NCI-H1436 (cell line): Measurements from ENCODE around the gene ST6GALNAC2.

Experiments used
- DNase-seq: peaks from one replicate; lab custom pipeline; 2025; lab: John Stamatoyannopoulos, UW

Gene ST6GALNAC2

GRCh38 chr17:76599694-76600460 lies 14.2 kb upstream of the ST6GALNAC2 start:
- no peak for DNase-seq

GRCh38 chr17:76598004-76598439 lies 12.4 kb upstream of the ST6GALNAC2 start:
- DNase-seq: peak; percentile 74

GRCh38 chr17:76597156-76598003 lies 11.7 kb upstream of the ST6GALNAC2 start:
- peak; percentile 99 for DNase-seq

- DNase-seq: no peak
These were observed 9.0 kb upstream of the ST6GALNAC2 start for GRCh38 chr17:76594690-76595089.

DNA sequence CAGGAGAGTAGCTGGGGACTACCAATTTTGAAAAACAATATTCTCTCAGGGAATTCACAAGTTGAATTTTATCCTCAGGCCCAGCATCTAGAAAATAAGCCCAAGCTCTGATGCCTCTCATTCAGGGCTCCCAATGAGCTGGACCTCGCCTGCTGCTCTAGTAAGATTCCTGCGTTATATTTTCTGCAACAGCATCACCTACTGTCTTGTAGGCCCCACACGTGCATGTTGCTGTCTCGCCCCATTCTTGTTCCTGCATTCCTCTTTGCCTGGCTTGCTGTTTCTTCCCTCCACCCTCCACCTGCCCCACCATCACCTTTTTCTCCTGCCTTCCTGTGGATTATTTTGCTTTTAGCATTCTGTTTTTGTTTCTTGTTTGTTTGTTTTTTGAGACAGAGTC lies 8.3 kb upstream of the ST6GALNAC2 start:
- DNase-seq: no peak

DNA sequence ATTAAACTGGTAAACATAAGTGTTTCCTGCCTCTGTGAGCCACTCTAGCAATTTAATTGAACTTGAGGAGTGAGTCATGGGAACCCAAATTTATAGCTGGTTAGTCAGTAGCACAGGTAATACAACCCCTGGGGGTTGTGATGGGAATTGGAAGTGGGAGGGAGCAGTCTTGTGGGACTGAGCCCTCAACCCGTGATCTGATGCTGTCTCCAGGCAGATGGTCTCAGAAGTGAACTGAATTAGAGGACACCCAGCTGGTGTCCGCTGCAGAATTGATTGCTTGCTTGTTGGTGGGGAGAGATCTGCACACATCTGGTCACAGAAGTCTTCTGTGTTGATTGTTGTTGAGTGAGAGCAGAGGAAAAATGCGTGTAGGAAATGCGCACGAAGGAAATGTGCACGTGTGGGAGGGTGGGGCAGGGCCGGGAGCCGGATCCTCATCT lies 7.7 kb upstream of the ST6GALNAC2 start:
- peak; percentile 93 for DNase-seq

- no peak for DNase-seq
These were observed 2.5 kb upstream of the ST6GALNAC2 start for GRCh38 chr17:76588182-76588581.

GRCh38 chr17:76586741-76587487 lies 1.3 kb upstream of the ST6GALNAC2 start:
- DNase-seq: peak; percentile 81

DNA sequence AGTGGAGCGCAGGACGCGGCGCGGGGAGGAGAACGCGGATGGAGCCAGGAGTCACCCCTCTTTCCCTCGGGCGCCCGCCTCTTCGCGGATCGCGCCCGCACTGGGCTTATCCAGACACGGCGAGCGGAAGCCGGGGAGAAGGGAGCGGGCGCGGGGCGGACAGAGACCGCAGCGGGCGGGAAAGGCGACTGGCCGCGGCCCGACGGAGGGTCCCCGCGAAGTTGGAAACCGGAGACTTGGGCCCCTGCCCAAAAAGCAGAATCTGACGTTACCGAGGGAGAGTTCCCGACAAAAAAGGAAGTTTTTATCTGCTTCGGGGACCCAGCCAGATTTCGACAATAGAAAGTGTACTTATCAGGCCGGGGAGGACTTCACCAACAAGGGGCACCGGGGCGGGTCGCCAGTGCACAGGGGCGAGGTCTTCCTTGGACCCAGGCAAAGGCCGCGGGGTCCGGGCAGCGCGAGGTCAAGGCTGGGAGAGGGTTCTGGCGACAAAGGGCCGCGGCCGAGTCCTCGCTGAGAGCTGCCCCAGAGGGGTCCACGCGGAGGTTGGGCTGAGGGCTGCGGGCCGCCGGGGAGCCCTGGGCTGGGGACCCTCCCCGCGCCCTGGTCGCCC lies 519 bp downstream of the ST6GALNAC2 start:
- no peak for DNase-seq

DNA sequence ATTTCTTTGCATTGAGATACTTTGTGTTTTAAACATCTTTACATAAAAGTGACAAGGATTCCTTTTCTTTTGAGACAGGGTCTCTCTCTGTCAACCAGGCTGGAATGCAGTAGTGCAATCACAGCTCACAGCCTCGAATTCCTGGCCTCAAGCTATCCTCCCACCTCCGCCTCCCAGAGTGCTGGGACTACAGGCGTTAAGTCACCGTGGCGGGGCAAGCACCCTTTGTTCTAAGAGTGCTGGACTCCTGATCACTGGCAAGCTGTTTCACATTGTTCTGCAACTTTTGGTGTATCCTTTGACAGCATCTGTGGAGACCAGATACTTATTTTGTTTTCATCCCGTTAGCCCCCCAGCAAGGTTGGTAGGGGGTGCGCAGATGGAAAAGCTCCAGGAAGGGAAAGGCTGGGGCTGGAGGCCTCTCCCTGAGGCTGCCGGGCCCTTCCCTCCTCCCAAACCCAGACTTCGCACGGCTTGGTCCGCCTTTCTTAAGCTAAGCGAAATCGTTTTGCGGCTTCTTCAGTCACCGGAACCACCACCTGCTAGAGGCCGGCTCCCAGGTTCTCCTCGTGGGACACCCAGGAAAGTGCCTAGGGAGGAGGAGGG lies 1.1 kb downstream of the ST6GALNAC2 start:
- no peak for DNase-seq

DNA sequence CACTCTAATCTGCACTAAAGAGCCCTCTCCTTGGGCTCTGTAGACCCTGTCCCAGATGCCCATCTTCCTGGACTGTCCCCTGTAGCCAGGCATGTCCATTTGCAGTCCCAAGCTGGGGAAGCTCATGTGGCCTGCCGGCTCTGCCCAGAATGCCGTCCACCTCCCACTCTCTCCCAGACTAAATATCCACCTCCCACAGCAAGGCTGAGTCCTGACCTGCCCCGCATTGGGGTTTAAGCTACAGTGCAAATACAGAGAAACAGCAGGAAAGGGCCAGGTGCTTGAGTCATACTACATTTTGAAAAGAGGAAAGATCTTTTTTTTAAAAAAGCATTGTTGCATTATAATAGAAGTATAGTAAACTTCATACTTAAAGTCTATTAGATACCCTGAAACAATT lies 3.0 kb downstream of the ST6GALNAC2 start:
- DNase-seq: no peak

DNA sequence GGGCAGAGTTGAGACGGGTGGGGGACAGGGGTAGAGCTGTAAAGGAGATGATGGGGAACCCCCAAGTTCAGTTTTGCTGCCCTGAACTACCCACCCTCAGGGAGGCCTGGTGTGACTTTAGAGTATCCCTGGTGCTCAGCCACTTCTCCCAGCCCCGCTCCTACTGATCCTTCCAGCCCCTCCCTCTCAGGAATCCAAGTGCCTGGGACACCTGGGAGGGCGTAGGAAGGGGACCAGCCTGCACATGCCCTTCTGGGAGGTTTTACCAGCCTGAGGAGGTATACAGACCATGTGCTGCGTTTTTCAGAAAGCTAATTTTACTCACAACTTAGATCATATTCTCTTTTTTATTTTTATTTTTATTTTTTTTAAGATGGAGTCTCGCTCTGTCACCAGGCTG lies 4.1 kb downstream of the ST6GALNAC2 start:
- no peak for DNase-seq

- DNase-seq: no peak
These were observed 6.4 kb downstream of the ST6GALNAC2 start for GRCh38 chr17:76579281-76579680.

DNA sequence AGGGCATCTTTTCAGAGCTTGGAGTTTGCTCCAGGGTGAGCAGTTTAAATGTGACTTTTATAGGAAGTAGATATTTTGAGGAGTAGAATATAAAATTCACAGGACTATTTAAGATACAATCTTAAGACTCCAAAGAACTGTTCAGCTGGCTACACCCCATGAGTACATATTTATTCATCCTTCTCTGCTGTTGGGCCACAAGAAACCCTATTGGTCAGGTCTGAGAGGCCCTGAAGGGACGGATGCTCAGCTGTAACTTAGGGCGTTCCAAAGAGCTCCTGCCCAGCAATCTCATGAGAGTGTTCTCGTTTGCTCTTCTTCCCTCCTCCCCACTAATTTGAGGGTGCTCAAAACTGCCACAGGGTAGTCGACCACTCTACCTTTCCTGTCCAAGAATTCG lies 7.3 kb downstream of the ST6GALNAC2 start:
- DNase-seq: no peak

GRCh38 chr17:76577876-76578275 lies 7.8 kb downstream of the ST6GALNAC2 start:
- DNase-seq: no peak

GRCh38 chr17:76576189-76576588 lies 9.5 kb downstream of the ST6GALNAC2 start:
- no peak for DNase-seq

- no peak for DNase-seq
These were observed 10.1 kb downstream of the ST6GALNAC2 start for GRCh38 chr17:76575570-76575969.

DNA sequence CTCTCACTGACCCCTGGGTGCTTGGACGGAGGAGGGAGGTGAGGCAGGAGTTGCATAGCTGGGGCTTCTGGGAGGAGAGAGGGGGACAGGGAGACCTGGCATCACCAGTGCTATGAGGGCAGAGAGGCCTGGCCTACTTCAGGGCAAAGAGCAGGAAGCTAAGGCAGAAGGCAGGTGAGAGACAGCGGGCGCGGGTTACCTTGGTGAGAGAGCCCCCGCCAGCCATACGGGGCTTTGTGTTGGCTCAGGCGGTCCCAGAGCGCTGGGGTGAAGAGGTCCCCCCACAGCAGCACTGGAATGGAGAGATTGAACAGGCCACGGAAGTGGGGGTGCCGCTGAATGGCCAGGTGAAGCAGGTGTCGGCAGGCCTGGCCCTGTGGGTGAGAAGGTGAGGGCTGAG lies 11.5 kb downstream of the ST6GALNAC2 start:
- DNase-seq: no peak

GRCh38 chr17:76573096-76573495 lies 12.6 kb downstream of the ST6GALNAC2 start:
- no peak for DNase-seq

DNA sequence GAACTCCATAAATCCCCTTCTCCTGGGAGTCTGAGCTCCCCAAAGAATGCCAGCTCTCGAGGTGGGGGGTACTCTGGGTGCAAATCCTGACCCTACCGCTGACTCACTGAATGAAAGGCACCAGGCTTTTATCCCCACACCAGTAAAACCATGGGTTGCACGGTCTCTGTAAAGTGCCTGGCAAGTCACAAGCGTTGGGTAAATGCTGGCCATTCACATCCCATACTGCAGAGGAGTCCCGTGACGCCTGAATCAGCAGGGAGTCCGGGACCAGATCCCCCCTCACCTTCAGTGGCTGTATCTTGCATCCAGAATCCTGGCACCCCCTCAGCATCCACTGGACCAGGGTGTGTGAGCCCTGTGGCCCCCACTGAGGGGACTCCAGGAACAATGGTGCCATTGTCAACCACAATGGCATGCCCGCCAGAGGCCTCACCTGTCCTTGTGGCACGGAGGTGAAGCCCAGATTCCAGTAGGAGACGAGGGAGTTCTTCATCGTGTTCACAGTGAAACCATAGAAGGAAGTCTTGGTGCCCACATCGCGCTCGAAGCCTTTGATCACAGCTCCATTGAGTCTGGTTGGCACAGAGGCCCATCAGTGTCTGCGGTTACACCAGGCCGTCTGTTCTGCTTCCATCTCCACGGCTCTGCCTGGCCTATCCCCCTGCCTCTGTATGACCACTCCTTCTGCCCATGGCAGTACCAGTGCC lies 13.3 kb downstream of the ST6GALNAC2 start:
- no peak for DNase-seq
